Neural progenitor cell (in vitro differentiated cells): ENCODE data around the gene HMX3.

Source experiments
- EZH2 ChIP-seq: fragments of 200-600 bp; sonication (generic); IDR thresholded peaks from 2 replicates; pipeline ENCODE4 v1.6.1; 2017; ENCODE audit warnings: antibody characterized with exemption, mild to moderate bottlenecking, moderate library complexity
- EZH2phosphoT487 ChIP-seq: fragments of 200-600 bp; sonication (generic); IDR thresholded peaks from 2 replicates; pipeline ENCODE4 v1.6.1; 2017; ENCODE audit warnings: antibody characterized with exemption
- TF ChIP-seq, protein P1 (sequence below): fragments of 200-600 bp; sonication (generic); IDR thresholded peaks from 2 replicates; pipeline ENCODE4 v1.5.1; 2017; ENCODE audit warnings: antibody characterized with exemption, mild to moderate bottlenecking

DNA sequence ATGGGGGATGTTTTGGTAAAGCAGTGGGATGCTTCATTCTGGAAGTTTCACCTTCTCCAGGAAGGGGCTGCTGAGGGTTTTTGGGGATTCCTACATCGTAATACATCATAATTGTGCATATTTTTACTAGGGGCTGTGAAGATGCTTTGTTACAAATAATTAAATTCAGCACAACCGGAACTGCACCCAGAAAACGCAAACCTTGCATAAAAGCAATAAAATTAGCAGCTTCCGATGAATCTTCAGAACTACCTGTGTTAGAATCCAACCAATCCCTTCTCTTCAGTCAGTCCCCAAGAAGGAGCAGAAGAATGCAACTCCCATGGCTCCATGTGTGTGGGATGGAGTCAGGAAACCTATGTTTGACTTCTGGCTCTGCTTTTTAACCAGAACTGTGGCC lies 48.4 kb upstream of the HMX3 start:
- TF ChIP-seq EZH2 (no peak), EZH2phosphoT487 (no peak)
- TF ChIP-seq, protein P1, sequence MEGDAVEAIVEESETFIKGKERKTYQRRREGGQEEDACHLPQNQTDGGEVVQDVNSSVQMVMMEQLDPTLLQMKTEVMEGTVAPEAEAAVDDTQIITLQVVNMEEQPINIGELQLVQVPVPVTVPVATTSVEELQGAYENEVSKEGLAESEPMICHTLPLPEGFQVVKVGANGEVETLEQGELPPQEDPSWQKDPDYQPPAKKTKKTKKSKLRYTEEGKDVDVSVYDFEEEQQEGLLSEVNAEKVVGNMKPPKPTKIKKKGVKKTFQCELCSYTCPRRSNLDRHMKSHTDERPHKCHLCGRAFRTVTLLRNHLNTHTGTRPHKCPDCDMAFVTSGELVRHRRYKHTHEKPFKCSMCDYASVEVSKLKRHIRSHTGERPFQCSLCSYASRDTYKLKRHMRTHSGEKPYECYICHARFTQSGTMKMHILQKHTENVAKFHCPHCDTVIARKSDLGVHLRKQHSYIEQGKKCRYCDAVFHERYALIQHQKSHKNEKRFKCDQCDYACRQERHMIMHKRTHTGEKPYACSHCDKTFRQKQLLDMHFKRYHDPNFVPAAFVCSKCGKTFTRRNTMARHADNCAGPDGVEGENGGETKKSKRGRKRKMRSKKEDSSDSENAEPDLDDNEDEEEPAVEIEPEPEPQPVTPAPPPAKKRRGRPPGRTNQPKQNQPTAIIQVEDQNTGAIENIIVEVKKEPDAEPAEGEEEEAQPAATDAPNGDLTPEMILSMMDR: no peak
